HG02973 (cell line): Measurements from ENCODE around the gene PPP2R2B.

Source experiments
- ATAC-seq: cut with Tn5 transposase; IDR thresholded peaks from one replicate; pipeline ENCODE4 v1.9.1; 2021; ENCODE audit warnings: moderate library complexity; ENCODE audit not compliant: unreplicated experiment

PPP2R2B gene

DNA sequence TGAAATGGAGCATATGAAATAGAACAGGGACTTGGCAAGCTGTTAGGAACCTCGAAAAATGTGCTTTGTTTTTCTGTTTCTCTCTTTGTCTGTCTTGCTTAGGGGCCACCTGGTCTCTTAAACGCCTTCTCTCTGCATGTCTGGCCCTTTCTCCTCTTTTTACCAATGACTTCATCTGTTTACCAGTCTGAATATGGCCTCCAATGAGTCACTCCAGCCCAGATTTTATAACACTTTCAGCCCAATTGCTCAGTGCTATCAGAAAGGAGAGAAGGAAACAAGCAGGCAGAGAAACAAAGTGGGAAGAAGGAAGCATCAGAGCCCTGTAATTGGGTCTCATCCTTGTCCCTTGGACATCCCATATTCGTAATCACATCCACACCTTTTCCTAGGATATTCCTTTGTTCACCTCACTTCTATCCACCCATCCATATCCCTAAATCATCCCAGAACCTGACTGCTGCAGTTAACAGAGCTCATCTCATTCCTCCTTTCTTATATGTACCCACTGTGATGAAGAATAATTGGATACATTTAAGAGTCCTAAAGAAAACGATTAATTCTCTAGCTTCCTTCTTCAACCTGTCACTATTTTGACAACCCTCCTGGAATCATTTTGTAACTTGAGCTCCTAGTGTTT lies 210.8 kb downstream of the PPP2R2B start:
- no peak for ATAC-seq

DNA sequence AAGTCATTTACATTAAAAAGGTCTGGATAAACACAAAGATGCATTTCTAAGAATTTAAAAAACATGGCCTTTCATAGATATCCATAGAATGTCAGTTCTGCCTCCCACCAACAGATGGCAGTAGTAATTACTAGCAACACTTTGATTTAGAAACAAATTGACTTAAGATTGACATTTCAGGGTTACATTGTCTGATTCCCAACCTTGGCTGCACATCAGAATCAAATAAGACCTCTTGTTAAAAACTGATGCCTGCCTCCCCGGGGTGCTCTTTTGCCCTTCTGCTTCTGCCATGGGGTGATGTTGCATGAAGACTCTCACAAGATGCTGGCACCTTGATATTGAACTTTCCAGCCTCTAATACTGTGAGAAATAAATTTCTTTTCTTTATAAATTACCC lies 216.3 kb downstream of the PPP2R2B start:
- no peak for ATAC-seq

DNA sequence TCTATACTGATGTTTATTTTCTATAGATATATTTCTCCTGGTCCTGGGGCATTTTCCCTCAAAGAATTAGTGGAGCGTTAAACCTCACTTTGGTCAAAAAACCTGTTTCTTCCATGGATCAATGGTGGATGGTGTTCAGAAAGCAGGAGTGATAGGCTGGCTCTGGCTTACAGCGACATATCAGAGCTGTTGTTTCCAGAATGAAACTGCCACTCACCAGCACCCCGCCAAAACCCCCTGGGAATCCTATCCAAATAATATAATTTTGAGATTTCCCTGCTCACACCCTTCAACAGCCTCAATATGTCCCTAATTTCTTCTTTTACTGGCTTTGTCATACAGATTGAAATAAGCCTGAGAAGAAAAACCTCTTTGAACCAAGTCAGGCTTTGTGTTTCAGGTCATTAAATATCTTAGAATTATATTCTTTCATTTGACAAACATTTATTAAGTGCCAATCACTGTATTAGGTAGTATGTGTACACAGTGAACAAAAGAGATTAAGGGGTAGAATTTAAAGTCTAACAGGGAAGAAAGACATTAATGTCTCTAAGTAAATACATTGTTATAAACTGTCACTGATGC lies 218.1 kb downstream of the PPP2R2B start:
- no peak for ATAC-seq

DNA sequence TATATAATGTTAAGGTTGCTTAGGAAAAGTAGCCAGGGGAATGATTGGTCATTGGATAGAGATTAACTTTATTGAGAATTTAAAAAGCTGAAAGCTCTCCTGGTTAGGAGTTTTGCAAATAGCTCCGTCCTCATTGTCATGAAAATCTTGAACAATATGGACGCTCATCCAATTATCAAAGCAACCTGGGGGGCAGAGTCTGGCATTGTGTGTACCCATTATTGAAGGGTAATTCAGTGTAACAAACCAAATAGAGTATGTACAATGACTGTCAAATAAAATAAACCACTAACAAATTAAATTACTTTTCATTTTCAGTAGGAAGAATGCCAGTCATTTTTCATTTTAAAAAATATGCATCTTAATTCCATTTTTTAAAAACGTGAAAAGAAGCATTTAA lies 218.6 kb downstream of the PPP2R2B start:
- ATAC-seq = no peak

DNA sequence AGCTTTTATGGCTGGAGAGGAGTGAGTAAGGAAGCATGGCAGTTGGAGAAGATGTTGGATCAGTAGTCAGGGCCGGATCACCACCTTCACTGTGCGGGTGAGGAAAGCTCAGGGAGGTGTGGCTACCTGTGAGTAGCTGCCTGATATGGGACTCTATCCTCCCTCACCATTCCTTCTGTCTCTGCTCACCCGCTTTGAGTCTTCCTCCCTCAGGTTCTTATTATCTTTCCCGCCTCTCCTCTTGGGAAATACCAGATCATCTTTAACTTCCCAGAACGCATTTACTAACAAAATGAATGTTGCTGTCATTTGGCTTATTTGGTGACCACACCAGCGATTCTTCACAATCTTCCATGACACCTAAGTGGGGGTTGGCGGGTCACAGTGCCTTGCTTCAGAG lies 221.9 kb downstream of the PPP2R2B start:
- no peak for ATAC-seq

DNA sequence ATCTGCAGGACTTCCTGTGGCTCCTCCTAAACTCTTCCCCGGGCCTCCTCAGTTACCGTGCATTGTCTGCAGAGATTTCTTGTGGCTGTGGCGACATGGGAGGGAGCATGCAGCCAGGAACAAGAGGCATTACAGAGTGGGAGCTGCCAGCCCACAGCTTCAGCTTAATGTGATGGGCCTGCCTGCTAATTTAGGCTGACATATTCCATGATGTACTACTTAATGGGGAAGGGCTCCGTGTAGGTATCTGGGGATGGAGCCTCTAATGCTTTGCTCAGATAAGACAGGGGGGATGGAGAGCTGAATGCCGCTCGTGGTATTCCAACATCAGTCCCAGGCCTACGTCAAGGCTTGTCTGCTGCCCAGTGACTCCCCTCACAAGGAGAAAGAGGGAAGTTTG lies 225.0 kb downstream of the PPP2R2B start:
- no peak for ATAC-seq

DNA sequence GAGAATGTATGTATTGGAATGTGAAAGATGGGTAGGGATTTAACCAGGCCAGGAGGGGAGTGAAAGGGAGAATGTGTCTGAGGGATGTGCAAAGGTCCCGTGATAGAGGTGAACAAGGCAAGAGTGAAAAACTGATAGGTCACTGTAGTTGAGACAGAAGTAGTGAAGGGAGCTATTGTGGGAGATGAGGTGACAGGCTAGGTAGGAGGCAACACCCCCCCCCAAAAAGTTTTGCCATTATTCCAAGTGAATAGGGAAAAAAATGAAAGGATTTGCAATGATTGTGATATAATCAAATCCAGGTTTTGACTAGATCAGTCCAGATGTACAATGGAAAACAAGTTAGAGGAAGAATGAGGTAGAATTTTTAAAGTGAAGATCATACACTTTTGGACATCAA lies 226.0 kb downstream of the PPP2R2B start:
- ATAC-seq = no peak

DNA sequence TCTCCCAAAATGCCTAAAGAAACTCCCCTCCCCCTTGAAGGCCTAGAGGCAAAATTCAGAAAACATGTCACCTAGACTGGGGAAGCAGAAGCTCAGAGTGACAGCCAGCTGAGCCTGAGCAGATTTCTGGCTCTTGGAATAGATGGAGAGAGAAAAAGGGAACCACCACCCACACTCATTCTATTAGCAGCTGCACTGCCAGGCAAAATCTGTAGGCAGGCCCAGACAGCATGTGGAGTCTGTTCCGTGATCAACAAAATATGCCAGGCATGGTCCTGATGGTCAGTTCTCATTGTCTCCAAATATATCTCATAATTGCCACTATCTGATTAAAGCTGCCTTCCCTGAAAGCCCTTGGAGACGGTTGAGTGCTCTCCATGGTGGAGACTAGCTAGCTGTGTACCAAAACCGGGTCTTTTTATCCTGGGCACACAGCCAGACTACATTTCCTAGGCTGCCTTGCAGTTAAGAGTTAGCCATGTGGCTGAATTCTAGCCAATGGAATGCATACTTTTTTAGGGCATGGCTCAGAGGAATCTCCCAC lies 230.8 kb downstream of the PPP2R2B start:
- ATAC-seq = no peak

DNA sequence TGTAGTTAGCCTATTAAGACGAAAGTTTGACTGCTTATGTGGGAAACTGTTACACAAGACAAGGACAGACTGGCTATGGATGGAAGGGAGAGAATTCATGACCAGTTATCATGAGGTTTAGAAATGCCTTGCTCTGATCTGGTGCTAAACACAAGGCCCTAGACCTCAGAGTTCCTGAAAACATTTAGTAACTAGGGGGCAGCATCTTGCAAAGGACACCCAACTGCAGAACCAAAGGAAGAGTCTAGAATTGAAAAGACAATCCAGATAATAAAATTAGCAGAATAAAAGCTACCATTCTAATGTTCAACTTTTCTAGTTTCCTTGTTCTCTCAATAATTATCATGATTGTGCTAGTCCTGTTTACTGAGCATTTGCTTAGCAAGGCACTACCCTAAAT lies 232.1 kb downstream of the PPP2R2B start:
- ATAC-seq = no peak

DNA sequence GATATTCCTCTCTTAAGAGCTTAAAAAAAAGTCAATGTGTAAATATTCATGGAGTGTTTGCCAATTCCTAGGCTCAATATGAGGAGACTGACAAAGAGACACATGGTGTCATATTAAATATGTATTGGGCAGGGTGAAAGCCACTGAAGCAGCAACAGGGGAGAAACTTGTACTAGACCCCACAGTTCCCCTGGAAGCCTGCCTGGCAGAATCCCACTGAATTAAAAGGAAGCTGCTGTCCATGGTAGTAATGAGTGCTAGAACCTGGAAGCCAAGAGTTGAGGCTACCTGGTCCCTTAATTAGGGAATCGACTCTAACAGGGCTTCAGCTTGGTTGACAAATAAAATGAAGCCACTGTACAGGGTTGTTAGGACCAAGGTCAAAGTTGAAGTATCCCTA lies 233.2 kb downstream of the PPP2R2B start:
- no peak for ATAC-seq

DNA sequence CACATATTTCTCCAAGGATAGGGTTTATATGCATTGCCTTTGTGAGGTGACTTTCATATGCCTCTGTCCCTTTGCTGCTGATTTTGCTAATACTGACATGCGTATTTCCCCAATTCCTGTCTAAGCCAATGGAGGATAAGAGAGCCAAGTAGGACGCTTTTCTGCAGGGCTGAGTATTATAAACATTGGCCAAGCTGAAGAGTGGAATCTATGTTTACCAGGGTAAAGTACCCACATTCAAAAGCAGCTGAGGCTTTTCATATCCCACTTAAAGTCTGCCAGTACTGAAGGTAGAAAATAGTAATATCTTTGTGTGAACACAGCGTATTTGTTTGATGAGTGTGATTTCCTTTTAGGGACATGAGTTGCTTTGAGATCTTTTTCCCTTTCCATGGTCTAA lies 233.7 kb downstream of the PPP2R2B start:
- no peak for ATAC-seq

DNA sequence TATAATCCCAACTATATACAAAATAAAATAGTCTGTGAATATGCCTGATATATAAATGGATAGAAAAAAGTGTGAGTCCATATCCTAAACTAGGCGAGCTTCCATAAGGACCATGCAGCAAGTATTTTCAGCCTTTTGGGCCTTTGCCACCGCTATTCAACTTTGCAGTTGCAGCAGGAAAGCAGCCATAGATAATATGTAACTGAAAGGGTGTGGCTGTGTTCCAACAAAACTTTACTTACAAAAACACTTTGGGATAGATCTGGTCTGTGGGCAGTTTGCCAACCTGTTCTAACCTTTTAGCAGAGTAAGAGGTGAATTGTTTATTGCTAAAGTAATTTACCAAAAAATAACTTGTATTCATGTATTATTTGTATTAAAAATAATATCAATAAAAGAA lies 234.8 kb downstream of the PPP2R2B start:
- no peak for ATAC-seq

DNA sequence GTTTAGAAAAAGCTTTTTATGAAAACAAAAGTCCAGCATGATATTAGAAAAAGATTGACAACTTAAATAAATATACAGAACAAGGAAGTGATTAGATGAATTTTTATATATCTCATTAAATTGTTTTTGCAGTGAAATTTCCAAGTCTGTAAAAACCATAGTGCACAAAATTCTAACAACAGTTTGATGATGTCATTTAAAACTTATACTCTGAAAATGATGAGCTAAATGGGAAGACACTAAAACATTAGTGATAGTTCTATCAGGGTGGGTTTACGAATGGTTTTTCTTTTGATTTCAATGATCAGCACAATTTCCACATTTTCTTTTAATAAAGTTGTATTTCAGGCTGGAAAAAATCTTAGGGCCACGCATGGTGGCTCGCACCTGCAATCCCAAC lies 236.1 kb downstream of the PPP2R2B start:
- no peak for ATAC-seq

DNA sequence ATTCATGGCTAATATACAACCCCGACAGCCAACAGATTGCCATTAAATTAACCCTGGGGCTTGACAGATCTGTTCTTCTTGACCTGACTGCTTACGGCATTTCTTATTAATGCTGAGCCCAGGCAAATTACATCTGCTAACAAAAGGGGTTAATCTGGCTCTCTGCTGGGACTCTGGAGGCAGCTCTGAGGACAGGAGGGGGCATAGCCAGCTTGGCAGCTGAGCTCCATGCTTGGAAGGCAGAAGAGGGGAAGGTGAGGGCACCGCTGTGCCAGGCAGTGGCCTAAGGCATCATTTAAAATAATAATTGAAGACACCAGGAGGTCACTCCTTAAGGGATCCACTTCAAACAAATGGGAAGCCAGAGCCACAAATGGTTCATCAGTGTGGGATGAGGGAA lies 236.6 kb downstream of the PPP2R2B start:
- no peak for ATAC-seq

DNA sequence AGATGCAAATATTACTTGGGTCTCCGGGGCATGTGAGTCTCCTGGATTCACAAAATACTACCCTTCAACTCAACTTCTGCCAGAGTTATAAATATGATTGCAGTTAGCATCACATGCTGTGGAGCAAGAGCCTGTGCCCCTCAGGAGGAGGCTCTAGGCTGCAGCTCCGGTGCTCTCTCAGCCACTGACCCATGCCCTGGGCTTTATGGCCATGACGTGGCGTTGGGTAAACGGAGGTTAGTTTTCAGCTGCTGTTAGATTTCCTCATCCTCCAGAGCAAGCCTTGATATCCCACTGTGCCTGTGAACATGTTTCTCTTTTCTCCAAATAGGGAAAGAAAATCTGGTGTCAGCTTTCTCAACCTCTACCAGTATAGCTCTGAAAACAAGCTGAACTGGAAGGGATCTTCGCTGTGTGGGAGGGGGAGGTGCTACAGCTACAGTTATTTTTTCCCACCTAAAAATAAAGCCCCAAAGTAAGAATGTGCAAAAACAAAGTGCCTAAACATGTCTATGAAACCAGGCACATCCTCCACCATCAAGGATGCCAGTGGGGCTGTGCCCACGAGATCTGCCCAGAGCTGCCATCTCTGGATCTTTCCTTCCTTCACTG lies 238.2 kb downstream of the PPP2R2B start:
- no peak for ATAC-seq

DNA sequence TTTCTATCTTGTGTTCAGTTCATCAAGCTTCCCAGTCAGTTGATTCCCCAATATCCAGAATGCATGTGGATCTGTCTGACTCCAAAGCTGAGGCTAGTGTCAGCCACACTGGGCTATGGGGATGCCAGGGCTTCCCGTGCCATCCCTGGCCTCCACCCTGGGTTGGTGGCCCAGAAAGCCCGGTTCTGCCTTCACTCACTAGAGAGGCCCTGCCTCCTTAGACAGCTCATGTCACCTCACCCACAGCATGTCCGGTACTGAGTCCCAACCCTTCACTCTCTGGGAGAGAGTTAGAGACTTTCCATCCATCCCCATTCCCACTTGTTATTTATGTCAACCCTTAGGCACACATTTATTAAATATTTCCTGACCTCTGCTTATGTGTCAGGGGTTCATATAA lies 243.1 kb downstream of the PPP2R2B start:
- ATAC-seq = no peak

DNA sequence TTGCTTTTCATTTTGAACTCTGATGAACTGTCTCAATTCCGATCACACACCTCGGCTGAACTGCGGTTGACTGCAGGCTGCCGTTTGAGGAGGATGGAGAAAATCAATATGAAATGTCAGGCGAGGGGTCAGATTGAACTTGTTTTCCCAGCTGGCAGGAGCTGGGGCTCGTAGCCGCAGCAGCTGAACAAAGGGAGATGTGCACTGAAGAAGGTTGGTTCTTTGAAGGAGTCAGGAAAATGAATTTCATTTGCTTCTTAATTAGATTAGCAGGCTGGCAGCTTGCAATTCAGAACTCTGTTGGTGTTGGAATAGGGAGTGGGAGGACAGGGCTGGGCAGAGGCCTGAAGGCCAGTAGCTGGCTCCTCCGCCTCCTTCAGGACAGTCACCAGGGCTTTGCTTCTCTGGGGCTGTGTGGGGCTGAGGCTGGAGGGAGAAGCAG lies 245.2 kb downstream of the PPP2R2B start:
- no peak for ATAC-seq

DNA sequence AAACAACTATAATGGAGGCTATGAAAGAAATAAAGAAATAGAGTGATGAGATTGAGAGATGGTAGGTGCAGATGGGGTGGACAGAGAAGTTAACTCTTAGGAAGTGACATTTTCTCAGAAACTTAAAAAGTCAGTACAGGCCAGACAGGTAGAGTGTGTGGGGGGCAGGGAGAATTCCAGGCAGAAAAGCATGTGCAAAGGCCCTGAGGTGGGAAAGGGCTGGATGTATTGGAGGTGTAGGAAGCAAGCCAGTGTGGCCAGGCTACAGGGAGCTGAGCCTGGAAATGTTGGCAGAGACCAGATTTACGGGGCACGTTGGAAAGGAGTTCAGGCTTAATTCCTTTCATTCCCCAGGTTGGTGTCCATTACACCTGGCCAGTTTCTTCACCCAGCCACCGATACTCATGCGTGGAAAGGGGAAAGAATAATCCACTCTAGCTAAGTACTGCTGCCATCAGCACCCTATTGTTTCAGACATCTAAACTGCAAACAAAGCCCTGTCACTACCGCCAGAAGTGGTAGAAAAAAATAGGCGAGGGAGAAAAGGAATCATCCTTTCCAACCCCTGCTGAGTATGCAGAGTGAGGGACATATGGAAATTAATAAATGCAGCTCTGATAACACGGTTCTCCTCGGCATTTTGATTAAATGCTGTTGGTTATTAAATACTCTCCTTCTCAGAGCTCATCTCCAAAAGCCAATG lies 245.8 kb downstream of the PPP2R2B start:
- no peak for ATAC-seq

DNA sequence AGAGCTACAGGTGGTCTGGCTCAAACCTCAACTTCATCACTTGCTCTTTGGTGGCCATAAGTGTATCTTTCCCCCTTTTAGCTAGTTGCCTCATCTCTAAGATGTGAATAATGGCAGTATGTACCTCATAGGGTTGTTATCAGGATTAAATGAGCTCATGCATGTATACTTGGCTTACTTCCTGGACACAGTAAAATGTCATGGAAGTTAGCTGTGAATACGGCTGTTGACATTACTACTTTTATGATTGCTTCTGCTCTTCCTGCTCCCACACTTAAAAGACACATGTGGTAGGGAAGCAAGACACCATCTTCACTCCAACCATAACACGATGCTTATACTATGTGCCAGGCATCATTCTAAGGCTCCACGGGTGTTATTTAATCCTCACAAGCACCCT lies 248.1 kb downstream of the PPP2R2B start:
- ATAC-seq = no peak

DNA sequence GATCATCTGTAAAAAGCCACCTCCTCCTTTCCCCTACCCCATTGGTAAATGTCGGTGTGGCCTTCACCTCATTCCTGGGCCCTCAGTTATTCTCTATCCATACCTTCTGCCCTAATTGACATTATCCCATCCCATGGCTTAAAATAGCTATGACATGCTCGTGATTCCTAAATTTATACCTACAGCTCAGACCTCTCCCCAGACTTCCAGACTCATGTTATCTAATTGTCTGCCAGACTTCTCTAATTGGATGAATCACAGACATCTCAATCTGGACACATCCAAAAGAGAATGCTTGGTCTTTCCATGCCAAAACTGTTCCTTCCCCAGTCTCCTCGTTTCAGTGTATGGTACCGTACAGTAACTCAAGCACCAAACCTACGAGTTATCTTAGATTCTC lies 249.6 kb downstream of the PPP2R2B start:
- ATAC-seq = no peak

DNA sequence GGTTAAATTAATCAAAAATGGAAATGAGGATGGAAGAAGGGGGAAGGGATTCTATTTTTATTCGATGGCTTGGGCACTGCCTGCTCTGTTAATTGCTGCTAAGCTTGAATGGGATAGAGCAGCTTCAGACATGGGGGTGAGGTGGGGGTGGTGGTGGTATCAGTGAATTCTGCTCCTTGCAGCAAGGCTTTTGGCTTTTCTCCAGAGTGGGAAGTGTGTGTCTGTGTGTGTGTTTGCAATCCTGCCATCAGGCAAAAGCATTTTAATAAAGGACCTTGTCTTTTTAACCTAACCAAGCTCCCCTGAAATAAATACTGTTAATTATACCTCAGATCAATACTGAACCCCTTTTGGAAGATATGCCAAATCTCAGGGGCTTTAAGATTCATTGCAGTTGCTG lies 251.6 kb downstream of the PPP2R2B start:
- ATAC-seq = no peak

DNA sequence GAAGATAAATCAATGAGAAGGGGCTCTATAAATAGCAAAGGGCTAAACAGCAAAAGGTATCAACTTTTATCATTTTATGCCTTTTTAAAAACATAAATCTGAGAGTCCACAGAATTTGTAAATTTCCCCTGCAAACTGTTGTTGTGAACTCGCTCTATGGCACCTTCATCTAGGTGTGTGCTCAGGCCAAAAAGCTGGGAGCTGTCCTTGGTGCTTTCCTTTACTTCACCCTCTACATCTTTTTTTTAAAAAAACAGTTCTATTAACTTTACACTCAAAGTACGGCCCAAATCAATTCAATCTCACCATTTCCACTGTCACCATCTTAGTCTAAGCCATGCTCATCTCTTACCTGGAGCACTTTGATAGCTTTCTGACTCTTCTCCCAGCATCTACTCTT lies 254.4 kb downstream of the PPP2R2B start:
- no peak for ATAC-seq
